Ectodermal cell (in vitro differentiated cells): ENCODE measurements around the gene MAN2A1.

Source experiments
- H3K27ac ChIP-seq: 2 replicates; pipeline ENCODE4 v1.7.0; 2013; ENCODE audit warnings: mild to moderate bottlenecking, low read depth, low read length; ENCODE audit not compliant: insufficient read depth, poor library complexity, severe bottlenecking
- H3K27me3 ChIP-seq: 2 replicates; pipeline ENCODE4 v1.7.0; 2013; ENCODE audit warnings: mild to moderate bottlenecking, low read length; ENCODE audit not compliant: insufficient read depth, control insufficient read depth, poor library complexity, severe bottlenecking
- H3K36me3 ChIP-seq: one replicate; pipeline ENCODE4 v1.7.0; 2013; ENCODE audit warnings: low read length; ENCODE audit not compliant: control insufficient read depth, insufficient read depth
- H3K4me1 ChIP-seq: one replicate; pipeline ENCODE4 v1.7.0; 2013; ENCODE audit warnings: low read length; ENCODE audit not compliant: control insufficient read depth, insufficient read depth
- H3K4me3 ChIP-seq: 2 replicates; pipeline ENCODE4 v1.7.0; 2013; ENCODE audit warnings: low read depth, low read length, control low read depth; ENCODE audit not compliant: insufficient read depth
- H3K9me3 ChIP-seq: 2 replicates; pipeline ENCODE4 v1.7.0; 2013; ENCODE audit warnings: mild to moderate bottlenecking, low read length, moderate library complexity; ENCODE audit not compliant: control insufficient read depth
- WGBS, 2 experiments: methylation state at CpG; one replicate each; pipeline ENCODE4 v1.1.7; 2013; ENCODE audit warnings: missing lambda C conversion rate in 2 of 2; 5-methylcytosine and 5-hydroxymethylcytosine counted together

Gene MAN2A1

DNA sequence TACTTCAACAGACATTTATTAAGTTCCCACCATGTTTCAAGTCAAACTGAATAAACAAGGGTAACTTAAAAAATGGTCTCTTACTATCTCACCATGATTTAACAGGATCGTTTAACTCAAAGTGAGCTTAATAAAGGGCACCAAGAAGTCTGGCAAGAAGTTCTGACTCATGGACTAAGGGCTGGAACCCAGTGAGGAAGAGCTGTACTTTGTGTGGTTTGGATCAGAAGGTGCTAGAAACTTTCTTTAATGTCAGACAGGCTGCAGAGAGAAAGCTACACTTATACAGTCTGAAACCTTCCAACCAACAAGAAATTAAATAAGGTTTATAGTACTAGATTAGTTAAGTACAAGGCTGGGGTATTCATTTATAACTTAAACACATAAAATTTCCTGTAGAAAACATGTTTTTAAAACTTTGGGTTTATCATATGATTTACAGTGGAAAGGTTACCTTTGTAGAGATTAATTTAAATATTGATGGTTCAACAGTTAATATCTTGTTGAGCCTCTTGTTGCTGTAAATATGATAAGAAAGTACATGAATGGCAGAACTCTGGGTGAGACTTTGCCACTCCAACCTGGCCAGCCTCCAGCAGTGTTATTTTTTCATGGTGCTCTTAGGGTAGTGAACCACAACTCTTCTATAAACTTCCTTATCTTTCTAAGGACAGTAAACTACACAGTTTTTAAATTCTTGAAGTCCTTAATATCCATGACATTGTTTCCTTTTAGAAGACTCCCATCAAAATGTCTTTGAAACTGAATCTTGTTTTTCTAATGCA lies 162.8 kb downstream of the MAN2A1 start:
- H3K27me3 ChIP-seq: no peaks in the 10 kb centered on the region
- no peaks in the 10 kb centered on the region for H3K4me1 ChIP-seq
- H3K9me3 ChIP-seq: no peaks in the 10 kb centered on the region
- peaks cover 22% of the 10 kb centered on the region for H3K36me3 ChIP-seq
- H3K27ac ChIP-seq: no peak overlapping the region
- WGBS, 2 experiments: 92 to 100% methylated on average over 1 of the region's 1 CpG
- no peak overlapping the region for H3K4me3 ChIP-seq

DNA sequence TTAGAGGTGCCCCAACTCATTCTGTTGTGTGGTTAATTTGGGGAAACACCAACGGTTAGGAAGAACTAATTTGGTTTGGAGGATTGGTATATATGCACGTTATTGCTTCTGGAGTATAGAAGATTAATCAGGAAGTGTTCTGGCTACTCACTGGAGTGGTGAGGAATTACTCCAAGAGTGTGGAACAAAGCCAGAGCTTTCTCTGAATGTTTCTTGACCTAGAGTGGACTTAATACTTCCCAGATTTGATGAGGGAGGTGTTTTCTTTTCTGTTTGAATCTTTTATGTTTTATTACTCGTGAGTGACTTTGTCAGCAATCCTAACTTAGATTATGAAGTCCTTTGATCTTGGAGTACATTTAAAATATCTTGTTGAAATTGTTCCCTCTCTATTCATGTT lies 163.7 kb downstream of the MAN2A1 start:
- Histone ChIP-seq H3K27ac (no peak overlapping the region), H3K36me3 (peaks cover 22% of the 10 kb centered on the region), H3K4me3 (no peak overlapping the region), H3K9me3 (no peaks in the 10 kb centered on the region), H3K4me1 (no peaks in the 10 kb centered on the region), H3K27me3 (no peaks in the 10 kb centered on the region)
- WGBS, 2 experiments: 70 to 76% methylated on average over 2 to 3 of the region's 3 CpGs

DNA sequence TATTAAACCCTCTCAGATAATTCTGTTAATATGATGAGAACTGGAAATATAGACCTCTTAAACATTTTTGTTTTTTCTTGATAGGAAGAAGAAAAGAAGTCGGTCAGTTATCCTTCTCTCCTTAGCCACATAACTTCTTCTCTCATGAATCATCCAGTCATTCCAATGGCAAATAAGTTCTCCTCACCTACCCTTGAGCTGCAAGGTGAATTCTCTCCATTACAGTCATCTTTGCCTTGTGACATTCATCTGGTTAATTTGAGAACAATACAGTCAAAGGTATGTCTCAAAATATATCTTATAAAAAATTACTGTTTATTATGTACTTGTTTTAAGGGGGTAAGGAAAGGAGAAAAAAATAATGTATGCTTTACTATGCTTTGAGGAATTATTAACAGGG lies 165.3 kb downstream of the MAN2A1 start:
- Histone ChIP-seq H3K36me3 (peaks cover 10% of the 10 kb centered on the region), H3K4me3 (no peak overlapping the region), H3K4me1 (no peaks in the 10 kb centered on the region), H3K27me3 (no peaks in the 10 kb centered on the region), H3K27ac (no peak overlapping the region), H3K9me3 (no peaks in the 10 kb centered on the region)
- WGBS, 2 experiments: 100% methylated on average over 1 of the region's 1 CpG; no CpG with 5 or more reads in 1 of the 2 experiments

DNA sequence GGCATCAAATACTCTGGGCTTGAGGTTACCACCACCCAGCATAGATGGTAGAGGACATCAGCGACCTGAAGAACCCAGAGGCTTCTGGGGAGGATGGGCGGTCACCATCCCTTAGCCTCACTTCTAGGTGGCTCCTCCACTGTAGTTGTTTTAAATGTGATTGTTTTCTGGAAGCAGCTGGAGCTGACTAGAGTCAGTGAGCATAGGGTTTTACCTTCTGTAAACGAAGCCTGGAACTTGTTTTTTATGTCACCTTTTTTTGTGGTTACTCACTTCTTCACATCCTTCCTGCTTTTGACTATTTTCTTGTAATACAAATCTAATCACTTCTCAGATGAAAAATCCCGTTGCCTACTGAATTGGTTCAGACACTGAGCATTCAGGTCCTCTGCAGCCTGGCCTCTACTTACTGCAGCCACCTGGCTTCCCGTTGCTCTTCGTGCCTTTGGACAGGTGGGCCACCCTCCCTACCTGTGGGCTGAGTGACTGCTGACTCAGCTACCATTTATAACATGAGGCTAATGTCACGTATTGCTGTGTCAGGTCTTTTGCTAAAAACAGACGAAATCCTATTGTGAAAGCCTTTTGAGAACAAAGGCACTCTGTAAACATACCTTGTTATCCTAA lies 167.8 kb downstream of the MAN2A1 start:
- Histone ChIP-seq H3K36me3 (peaks cover 10% of the 10 kb centered on the region), H3K9me3 (no peaks in the 10 kb centered on the region), H3K27ac (no peak overlapping the region), H3K4me3 (no peak overlapping the region), H3K27me3 (no peaks in the 10 kb centered on the region), H3K4me1 (no peaks in the 10 kb centered on the region)
- WGBS, 2 experiments: 90 to 95% methylated on average over 8 of the region's 8 CpGs

DNA sequence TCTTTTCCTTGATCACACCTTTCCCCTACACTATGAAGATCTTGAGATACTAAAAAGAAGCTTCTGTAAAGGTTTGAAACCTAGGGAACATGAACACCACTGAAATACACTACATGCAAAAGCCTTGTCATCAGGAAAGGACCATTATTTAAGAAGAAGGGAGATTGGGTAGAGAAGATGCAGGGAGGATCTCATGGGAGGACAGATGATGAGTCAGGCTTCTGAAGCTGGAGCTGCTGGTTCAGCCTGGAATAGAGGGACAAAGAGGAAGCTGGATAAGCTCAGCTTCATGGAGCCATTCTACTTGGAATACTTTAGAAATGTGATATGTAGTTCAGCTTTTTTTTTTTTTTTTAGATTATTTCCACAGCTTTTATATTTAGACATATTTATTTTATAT lies 169.8 kb downstream of the MAN2A1 start:
- Histone ChIP-seq H3K36me3 (peaks cover 10% of the 10 kb centered on the region), H3K9me3 (no peaks in the 10 kb centered on the region), H3K4me1 (no peaks in the 10 kb centered on the region), H3K27me3 (no peaks in the 10 kb centered on the region), H3K4me3 (no peak overlapping the region), H3K27ac (no peak overlapping the region)

DNA sequence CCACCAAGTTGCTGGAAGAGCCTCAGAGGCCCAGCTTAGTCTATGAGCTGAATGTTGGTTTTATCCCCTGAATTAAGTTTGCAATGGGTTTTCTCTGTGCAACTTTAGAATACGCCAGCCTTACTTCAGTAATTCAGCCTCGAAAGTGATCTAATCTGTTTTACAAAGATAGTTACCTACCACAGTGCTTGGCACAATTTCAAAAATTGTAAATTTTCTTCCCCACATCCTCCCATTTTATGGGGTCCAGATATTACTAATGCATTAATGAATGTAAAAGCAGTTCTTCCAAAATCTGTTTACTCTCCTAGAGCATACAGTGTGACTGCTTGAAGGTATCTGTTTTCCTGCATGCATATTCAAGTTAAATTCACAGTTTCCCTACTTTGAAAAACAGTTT lies 172.6 kb downstream of the MAN2A1 start:
- 96 to 100% methylated on average over 2 of the region's 2 CpGs for whole genome bisulfite sequencing, 2 experiments
- H3K36me3 ChIP-seq: peaks cover 17% of the 10 kb centered on the region
- no peaks in the 10 kb centered on the region for H3K27me3 ChIP-seq

DNA sequence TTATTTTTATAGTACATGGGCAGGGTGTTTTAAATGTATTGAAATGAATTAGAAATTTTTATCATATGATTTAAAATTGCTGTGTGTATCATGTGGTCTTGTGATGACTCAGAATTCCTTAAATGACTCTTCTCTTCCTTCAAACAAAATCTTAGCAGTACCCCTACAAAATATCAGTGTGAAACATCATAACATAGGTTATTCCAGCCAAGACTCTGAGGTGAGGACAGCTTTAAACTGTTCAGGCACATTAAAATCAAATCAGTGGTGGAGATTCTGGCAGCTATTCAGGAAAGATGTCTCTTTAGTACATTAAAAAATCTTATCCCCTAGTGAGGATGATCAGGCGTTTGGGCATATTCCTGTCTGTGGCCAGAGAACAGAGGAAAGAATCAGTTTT lies 174.0 kb downstream of the MAN2A1 start:
- Histone ChIP-seq H3K4me1 (no peaks in the 10 kb centered on the region), H3K9me3 (no peaks in the 10 kb centered on the region), H3K27me3 (no peaks in the 10 kb centered on the region), H3K36me3 (peaks cover 13% of the 10 kb centered on the region), H3K4me3 (no peak overlapping the region), H3K27ac (no peak overlapping the region)
- 71 to 95% methylated on average over 1 of the region's 1 CpG for WGBS, 2 experiments

More for the DNA sequence above, 172.6 kb downstream of the MAN2A1 start:
- Histone ChIP-seq H3K4me1 (no peaks in the 10 kb centered on the region), H3K27ac (no peak overlapping the region), H3K4me3 (no peak overlapping the region), H3K9me3 (no peaks in the 10 kb centered on the region)

DNA sequence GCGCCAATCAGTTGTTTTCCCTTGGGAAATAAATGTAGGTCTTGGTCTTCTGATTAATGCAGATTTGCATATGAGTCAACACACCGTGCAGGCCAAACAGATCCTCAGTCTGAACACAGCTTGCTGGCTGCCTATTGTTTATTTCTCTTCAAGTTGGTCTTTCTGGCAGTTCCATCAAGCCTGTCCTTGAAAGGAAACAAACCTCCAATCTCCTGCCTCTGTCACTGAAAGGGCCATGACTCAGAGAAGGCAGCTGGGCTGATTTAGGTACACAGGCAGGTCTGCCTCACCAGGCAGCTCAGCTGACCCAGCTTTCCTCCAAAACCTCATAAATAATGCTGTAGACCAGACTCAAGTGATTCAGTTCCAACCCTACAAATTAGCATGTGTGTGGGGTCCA lies 175.9 kb downstream of the MAN2A1 start:
- H3K36me3 ChIP-seq: peaks cover 7% of the 10 kb centered on the region
- no peaks in the 10 kb centered on the region for H3K4me1 ChIP-seq
- H3K9me3 ChIP-seq: no peaks in the 10 kb centered on the region
- 82 to 86% methylated on average over 2 of the region's 2 CpGs for WGBS, 2 experiments
- H3K27ac ChIP-seq: no peak overlapping the region
- no peaks in the 10 kb centered on the region for H3K27me3 ChIP-seq
- no peak overlapping the region for H3K4me3 ChIP-seq

DNA sequence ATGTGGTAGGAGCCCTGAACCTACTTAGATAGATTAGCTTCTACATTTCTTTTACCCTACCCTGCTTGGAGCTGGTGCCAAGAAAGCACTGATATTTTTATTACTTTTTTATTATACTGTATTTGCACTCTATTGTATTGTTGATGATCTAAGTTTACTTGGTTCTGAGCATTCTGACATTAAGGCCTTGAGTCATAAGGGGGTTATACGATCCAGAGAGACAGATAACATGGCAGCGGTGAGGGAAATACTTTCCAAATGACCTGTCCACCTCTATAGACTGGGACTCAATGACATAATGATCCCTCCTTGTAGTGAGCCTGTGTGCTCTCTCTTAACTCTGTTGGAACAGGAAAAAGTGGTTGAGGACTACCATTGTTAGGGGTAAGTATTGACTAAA lies 176.3 kb downstream of the MAN2A1 start:
- no peak overlapping the region for H3K27ac ChIP-seq

DNA sequence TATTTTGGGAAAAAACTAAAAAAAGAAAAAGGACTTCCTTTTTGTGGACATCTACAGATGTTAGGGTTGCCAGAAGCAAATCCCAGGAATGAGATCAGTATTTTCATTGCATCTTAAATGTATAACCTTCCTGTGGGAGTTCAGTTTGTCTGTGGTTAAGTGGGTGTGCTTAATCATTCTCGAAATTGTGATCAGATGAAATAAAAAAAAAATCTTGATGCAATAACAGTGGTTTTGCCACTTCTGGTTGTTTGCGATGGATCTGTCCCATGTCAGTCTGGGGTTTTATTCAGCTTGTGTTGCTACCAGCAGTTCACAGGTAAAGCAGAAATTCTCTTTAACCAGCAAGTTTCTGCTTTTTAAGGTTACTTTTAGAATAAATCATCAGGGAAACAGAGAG lies 179.0 kb downstream of the MAN2A1 start:
- Histone ChIP-seq H3K36me3 (peaks cover 7% of the 10 kb centered on the region), H3K4me1 (no peaks in the 10 kb centered on the region), H3K9me3 (no peaks in the 10 kb centered on the region), H3K4me3 (no peak overlapping the region), H3K27ac (no peak overlapping the region), H3K27me3 (no peaks in the 10 kb centered on the region)
- 93 to 98% methylated on average over 2 of the region's 2 CpGs for WGBS, 2 experiments

More for the DNA sequence above, 176.3 kb downstream of the MAN2A1 start:
- WGBS, 2 experiments: 91 to 92% methylated on average over 2 of the region's 2 CpGs
- no peak overlapping the region for H3K4me3 ChIP-seq
- no peaks in the 10 kb centered on the region for H3K27me3 ChIP-seq
- no peaks in the 10 kb centered on the region for H3K9me3 ChIP-seq
- H3K36me3 ChIP-seq: peaks cover 7% of the 10 kb centered on the region
- H3K4me1 ChIP-seq: no peaks in the 10 kb centered on the region
